ENCODE results near the gene ZXDC.
A peak's percentile ranks its signal among the peaks of the same experiment; 100 is the strongest.

The ZXDC gene

GRCh38 chr3:126488886-126489569, 13.3 kb upstream of the ZXDC start:
- no peak for DNase-seq

GRCh38 chr3:126488185-126488584, 12.5 kb upstream of the ZXDC start:
- no peak for DNase-seq

- peak; percentile 60 for DNase-seq
Measured at GRCh38 chr3:126487151-126487771, 11.6 kb upstream of the ZXDC start.

GRCh38 chr3:126486360-126486847, 10.7 kb upstream of the ZXDC start:
- DNase-seq = no peak

GRCh38 chr3:126485956-126486355, 10.3 kb upstream of the ZXDC start:
- DNase-seq = no peak

GRCh38 chr3:126485176-126485897, 9.6 kb upstream of the ZXDC start:
- no peak for DNase-seq

GRCh38 chr3:126484662-126485061, 9.0 kb upstream of the ZXDC start:
- no peak for DNase-seq

- no peak for DNase-seq
Measured at GRCh38 chr3:126484148-126484547, 8.5 kb upstream of the ZXDC start.

- no peak for DNase-seq
Measured at GRCh38 chr3:126483321-126483761, 7.7 kb upstream of the ZXDC start.

GRCh38 chr3:126482503-126483255, 7.0 kb upstream of the ZXDC start:
- DNase-seq = no peak

- DNase-seq = no peak
Measured at GRCh38 chr3:126481808-126482502, 6.3 kb upstream of the ZXDC start.

GRCh38 chr3:126480861-126481260, 5.2 kb upstream of the ZXDC start:
- DNase-seq = no peak

GRCh38 chr3:126480206-126480605, 4.5 kb upstream of the ZXDC start:
- DNase-seq = no peak

GRCh38 chr3:126479642-126480041, 4.0 kb upstream of the ZXDC start:
- DNase-seq = no peak

- no peak for DNase-seq
Measured at GRCh38 chr3:126478581-126479310, 3.1 kb upstream of the ZXDC start.

- DNase-seq = no peak
Measured at GRCh38 chr3:126477061-126477380, 1.3 kb upstream of the ZXDC start.

- DNase-seq = peak; percentile 96
Measured at GRCh38 chr3:126476166-126477060, 722 bp upstream of the ZXDC start.

- DNase-seq = no peak
Measured at GRCh38 chr3:126474498-126475412, 936 bp downstream of the ZXDC start.

GRCh38 chr3:126473292-126474168, 2.2 kb downstream of the ZXDC start:
- no peak for DNase-seq

Measured in 8988T (cell line).